ENCODE measurements around the gene ERC2. TPM values are rescaled to one million over a fixed set of nuclear protein-coding genes. Genes with fewer than 3 reads are reported as not detected.

The ERC2 gene
- total RNA-seq, 1 experiment from 2014 or later = 6.3 TPM

DNA sequence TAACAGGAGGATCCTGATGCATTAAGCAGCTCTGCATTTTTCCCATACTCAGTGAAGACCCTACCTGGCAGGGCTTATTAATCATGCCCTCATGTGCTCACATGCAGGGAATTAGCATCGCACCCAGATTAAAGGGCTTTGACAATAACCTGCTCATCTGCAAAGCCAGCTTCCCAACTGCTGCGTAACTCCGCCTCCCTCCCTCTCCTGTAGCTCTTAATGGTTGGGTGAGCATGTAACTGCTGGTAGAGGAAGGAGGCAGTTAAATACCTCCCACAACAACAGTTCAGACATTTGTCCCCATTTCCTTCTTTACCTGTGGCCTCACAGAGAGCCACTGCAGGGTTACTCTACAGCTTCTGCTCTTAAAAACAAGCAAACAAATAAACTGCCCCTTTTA is 777.5 kb downstream of the ERC2 start:
- peaks cover 18% of the 10 kb centered on the region for H3K4me1 ChIP-seq
- no peak overlapping the region for H3K4me3 ChIP-seq
- H3K36me3 ChIP-seq = no peaks in the 10 kb centered on the region
- H3K9me3 ChIP-seq (replicated peaks) = no peaks in the 10 kb centered on the region
- H3K27ac ChIP-seq = no peak overlapping the region
- no peaks in the 10 kb centered on the region for H3K27me3 ChIP-seq
- DNase-seq = no peak

GRCh38 chr3:55690177-55690576 is 778.1 kb downstream of the ERC2 start:
- H3K4me1 ChIP-seq = peaks cover 19% of the 10 kb centered on the region
- no peaks in the 10 kb centered on the region for H3K27me3 ChIP-seq
- no peaks in the 10 kb centered on the region for H3K36me3 ChIP-seq
- no peak overlapping the region for H3K27ac ChIP-seq
- no peaks in the 10 kb centered on the region for H3K9me3 ChIP-seq (replicated peaks)
- no peak for DNase-seq
- no peak overlapping the region for H3K4me3 ChIP-seq

DNA sequence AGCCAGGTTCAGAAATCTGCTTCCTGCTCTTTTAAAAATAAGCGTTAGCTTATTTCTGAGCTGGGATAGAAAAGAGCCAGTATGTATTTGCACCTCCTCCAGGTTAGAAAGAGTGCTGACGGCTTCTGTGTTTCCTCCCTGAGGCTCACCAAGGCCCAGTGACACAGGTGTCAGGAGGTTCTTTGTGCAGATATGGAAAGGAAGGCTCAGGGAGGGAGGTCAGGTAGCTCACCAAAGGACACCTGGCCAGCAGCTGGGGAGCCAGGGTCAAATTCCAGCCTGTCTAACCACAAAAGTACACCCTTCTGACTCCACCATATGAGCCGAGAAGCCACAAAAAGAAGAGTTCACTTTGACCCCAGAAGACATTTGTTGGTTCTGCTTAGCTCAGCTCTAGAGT is 780.1 kb downstream of the ERC2 start:
- H3K27me3 ChIP-seq = no peaks in the 10 kb centered on the region
- H3K4me3 ChIP-seq = no peak overlapping the region
- no peak for DNase-seq
- no peak overlapping the region for H3K27ac ChIP-seq
- no peaks in the 10 kb centered on the region for H3K36me3 ChIP-seq
- H3K4me1 ChIP-seq = peaks cover 19% of the 10 kb centered on the region
- H3K9me3 ChIP-seq (replicated peaks) = no peaks in the 10 kb centered on the region

GRCh38 chr3:55687526-55687925 is 780.7 kb downstream of the ERC2 start:
- no peak for DNase-seq
- H3K27me3 ChIP-seq = no peaks in the 10 kb centered on the region
- H3K4me1 ChIP-seq = peaks cover 12% of the 10 kb centered on the region
- no peaks in the 10 kb centered on the region for H3K9me3 ChIP-seq (replicated peaks)
- H3K27ac ChIP-seq = no peak overlapping the region
- H3K36me3 ChIP-seq = no peaks in the 10 kb centered on the region
- H3K4me3 ChIP-seq = no peak overlapping the region

DNA sequence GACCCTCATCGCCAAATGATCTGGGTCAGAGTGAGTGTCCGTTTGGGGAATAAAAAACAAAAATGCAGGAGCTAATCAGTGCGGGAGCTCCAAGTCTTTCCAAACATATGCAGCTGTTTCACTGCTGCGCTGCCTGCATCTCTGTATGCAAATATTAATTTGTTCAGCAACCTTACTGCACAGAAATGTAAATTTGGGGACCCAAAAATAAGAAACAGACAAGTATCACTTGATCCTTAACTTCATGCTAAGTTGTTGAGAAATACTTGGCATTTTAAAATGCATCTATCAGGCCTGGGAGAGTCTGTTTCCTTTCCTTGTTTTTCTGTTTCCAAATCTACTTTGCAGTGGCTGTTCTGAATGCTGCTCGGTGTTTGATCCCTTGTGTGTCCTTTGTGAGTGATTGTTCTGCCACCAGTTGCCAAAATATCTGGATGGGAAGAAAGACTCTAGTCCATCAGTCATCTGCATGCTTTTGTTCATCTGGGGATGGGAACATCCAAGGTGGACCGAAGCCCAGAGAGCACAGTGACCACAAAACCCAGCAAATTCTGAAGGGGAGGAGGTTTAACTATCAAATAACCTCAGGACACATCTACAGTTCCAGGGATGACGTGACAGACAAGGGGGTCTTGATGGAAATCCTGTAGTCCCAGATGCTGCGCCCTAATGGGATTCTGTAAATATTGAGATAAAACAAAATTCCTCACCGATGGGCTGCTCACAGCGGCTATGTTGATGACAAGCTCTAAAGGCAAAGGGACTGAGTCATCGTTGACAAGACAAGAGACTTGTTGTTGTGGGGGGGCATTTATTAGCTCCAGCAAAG is 781.6 kb downstream of the ERC2 start:
- Histone ChIP-seq H3K27ac (no peak overlapping the region), H3K36me3 (no peaks in the 10 kb centered on the region), H3K4me3 (no peak overlapping the region), H3K9me3 (replicated peaks) (no peaks in the 10 kb centered on the region), H3K4me1 (peaks cover 8% of the 10 kb centered on the region; the same call in 1 of the 2 replicates), H3K27me3 (no peaks in the 10 kb centered on the region)
- DNase-seq = peak in 1 of 2 experiments; percentile 31

DNA sequence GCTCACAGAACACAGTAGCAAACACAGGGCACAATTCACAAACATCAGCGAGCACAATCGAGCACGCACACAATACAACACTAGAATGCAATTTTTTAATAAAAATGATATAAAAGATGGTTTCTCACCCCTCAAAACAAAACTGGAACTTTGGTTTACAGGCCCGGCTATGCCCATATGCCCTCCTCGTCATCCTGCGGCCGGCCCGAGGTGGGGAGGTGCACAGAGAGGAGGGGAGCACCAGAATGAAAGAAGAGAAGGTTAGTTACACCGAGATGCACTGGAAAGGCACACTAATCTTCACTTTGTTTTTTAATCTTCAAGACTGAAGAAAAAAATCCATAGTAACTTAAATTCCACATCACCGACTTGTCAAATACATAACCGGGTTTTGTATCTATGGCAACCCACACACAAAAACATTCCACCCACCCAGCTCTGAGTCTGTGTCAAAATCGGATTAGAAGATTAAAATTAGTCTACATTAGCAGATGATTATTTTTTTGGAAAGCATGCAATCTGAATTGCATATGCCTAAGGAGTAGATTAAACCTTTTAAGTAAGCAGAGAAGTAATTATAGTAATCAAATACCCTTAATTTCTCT is 784.5 kb downstream of the ERC2 start:
- Histone ChIP-seq H3K4me1 (peaks cover 8% of the 10 kb centered on the region; the same call in 1 of the 2 replicates), H3K36me3 (no peaks in the 10 kb centered on the region), H3K4me3 (no peak overlapping the region), H3K9me3 (replicated peaks) (no peaks in the 10 kb centered on the region), H3K27ac (no peak overlapping the region), H3K27me3 (no peaks in the 10 kb centered on the region)
- DNase-seq = no peak

DNA sequence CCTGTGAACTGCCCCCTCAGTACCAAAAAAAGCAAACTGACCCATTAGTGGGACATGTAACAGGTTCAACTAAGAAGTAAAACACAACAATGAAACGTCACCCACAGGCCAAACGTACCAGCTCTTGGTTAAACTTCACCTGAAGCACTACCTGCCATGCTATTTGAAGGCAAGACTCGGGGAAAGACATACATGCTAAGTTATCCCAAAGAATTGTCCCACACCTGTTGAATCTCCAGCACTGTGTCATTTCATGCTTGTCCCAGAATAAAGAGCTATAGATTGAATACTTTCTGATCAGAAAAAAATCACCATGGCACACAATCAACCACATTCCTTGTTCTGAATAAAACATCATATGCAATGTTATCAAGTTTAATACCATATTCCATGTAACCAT is 785.8 kb downstream of the ERC2 start:
- H3K4me1 ChIP-seq = peaks cover 8% of the 10 kb centered on the region; the same call in 1 of the 2 replicates
- H3K27ac ChIP-seq = no peak overlapping the region
- H3K27me3 ChIP-seq = no peaks in the 10 kb centered on the region
- H3K9me3 ChIP-seq (replicated peaks) = no peaks in the 10 kb centered on the region
- no peak overlapping the region for H3K4me3 ChIP-seq
- no peaks in the 10 kb centered on the region for H3K36me3 ChIP-seq
- DNase-seq = no peak

GRCh38 chr3:55678546-55679216 is 789.6 kb downstream of the ERC2 start:
- no peak overlapping the region for H3K27ac ChIP-seq
- DNase-seq = no peak
- no peaks in the 10 kb centered on the region for H3K9me3 ChIP-seq (replicated peaks)
- H3K4me1 ChIP-seq = no peaks in the 10 kb centered on the region
- no peaks in the 10 kb centered on the region for H3K36me3 ChIP-seq
- H3K4me3 ChIP-seq = no peak overlapping the region
- no peaks in the 10 kb centered on the region for H3K27me3 ChIP-seq

- Histone ChIP-seq H3K4me1 (no peaks in the 10 kb centered on the region), H3K27ac (no peak overlapping the region), H3K9me3 (replicated peaks) (no peaks in the 10 kb centered on the region), H3K27me3 (no peaks in the 10 kb centered on the region), H3K36me3 (no peaks in the 10 kb centered on the region), H3K4me3 (no peak overlapping the region)
- DNase-seq = no peak
These were observed 791.6 kb downstream of the ERC2 start for GRCh38 chr3:55676643-55677042.

GRCh38 chr3:55675478-55675877 is 792.8 kb downstream of the ERC2 start:
- Histone ChIP-seq H3K27ac (no peak overlapping the region), H3K9me3 (replicated peaks) (no peaks in the 10 kb centered on the region), H3K4me3 (no peak overlapping the region), H3K36me3 (no peaks in the 10 kb centered on the region), H3K4me1 (no peaks in the 10 kb centered on the region), H3K27me3 (no peaks in the 10 kb centered on the region)
- no peak for DNase-seq

- no peak overlapping the region for H3K27ac ChIP-seq
- no peak overlapping the region for H3K4me3 ChIP-seq
- no peaks in the 10 kb centered on the region for H3K36me3 ChIP-seq
- no peaks in the 10 kb centered on the region for H3K4me1 ChIP-seq
- H3K9me3 ChIP-seq (replicated peaks) = no peaks in the 10 kb centered on the region
- H3K27me3 ChIP-seq = no peaks in the 10 kb centered on the region
- no peak for DNase-seq
These were observed 794.5 kb downstream of the ERC2 start for GRCh38 chr3:55673764-55674163.

GRCh38 chr3:55669133-55669532 is 799.1 kb downstream of the ERC2 start:
- DNase-seq = no peak
- Histone ChIP-seq H3K4me1 (peaks cover 5% of the 10 kb centered on the region), H3K9me3 (replicated peaks) (no peaks in the 10 kb centered on the region), H3K4me3 (no peak overlapping the region), H3K27me3 (no peaks in the 10 kb centered on the region), H3K36me3 (no peaks in the 10 kb centered on the region), H3K27ac (no peak overlapping the region)

- Histone ChIP-seq H3K27ac (peak overlapping the region; percentile 69), H3K9me3 (replicated peaks) (no peaks in the 10 kb centered on the region)
- DNase-seq = peak; percentile 14 to 35
These were observed 799.9 kb downstream of the ERC2 start for GRCh38 chr3:55668359-55668758.

DNA sequence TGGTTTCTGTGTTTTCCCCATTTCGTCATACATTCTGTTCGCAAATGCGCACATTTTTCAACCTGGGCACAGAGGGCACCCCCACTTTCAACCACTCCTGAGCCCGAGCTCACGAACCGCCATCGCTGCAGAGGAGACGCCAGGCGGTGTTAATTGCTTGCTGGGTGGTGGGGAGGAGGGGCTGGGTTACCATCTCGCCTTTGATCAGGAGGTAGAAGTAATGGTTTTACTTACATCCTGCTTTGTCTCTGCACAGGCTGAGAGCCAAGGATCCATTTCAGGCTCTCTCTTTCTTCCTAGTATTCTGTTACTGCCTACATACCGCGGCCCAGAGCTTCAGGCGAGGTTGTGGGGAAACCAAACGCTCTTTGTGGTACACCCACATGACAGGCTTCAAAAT is 803.9 kb downstream of the ERC2 start:
- DNase-seq = no peak
- Histone ChIP-seq H3K4me1 (peaks cover 5% of the 10 kb centered on the region), H3K9me3 (replicated peaks) (no peaks in the 10 kb centered on the region), H3K27ac (no peak overlapping the region), H3K4me3 (no peak overlapping the region), H3K27me3 (no peaks in the 10 kb centered on the region), H3K36me3 (no peaks in the 10 kb centered on the region)

More at GRCh38 chr3:55668359-55668758, 799.9 kb downstream of the ERC2 start:
- Histone ChIP-seq H3K4me1 (peaks cover 5% of the 10 kb centered on the region), H3K4me3 (no peak overlapping the region), H3K36me3 (no peaks in the 10 kb centered on the region), H3K27me3 (no peaks in the 10 kb centered on the region)

DNA sequence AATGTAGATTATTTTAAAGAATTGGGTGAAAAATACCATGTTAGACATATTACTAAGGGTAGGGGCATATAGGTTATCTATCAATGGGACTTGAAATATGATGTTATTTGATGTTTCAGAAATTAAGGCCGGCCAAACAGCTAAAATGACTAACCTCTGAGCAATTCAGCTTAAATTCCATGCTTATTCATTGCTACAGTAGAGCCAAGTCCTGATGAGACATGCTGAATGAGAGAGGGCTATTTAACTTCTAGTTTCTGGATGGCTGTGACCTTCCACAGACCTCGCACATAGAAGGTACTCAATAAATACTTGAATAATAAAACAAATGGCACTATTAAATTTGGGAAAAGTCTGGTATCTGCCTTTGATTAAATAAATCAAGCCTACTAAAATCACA is 805.6 kb downstream of the ERC2 start:
- no peak overlapping the region for H3K4me3 ChIP-seq
- no peaks in the 10 kb centered on the region for H3K36me3 ChIP-seq
- no peak for DNase-seq
- H3K4me1 ChIP-seq = peaks cover 7% of the 10 kb centered on the region; the same call in 1 of the 2 replicates
- no peak overlapping the region for H3K27ac ChIP-seq
- no peaks in the 10 kb centered on the region for H3K9me3 ChIP-seq (replicated peaks)
- H3K27me3 ChIP-seq = no peaks in the 10 kb centered on the region
